Spleen (tissue), 11 donors: Measurements from ENCODE around the gene PRKCB. TPM values are rescaled to one million over a fixed set of nuclear protein-coding genes. Genes with fewer than 3 reads are reported as not detected.

Source experiments
- DNase-seq: peaks from one replicate; pipeline ENCODE4 v3.0.0-alpha.2; 2020
- H3K27ac ChIP-seq, 8 donors: fragments of 200-600 bp; sonication (generic) in 7 of 8; 1 replicate in 4 of 8; 2 replicates in 4 of 8; pipeline versions ENCODE4 v1.5.0 to v1.8.0; 2016 to 2021; ENCODE audit warnings: inconsistent platforms in 4 of 8, mild to moderate bottlenecking in 4 of 8, moderate library complexity in 1 of 8
- H3K27me3 ChIP-seq, 7 donors: fragments of 200-600 bp; sonication (generic) in 6 of 7; replicated peaks in 1 of 7; 1 replicate in 4 of 7; 2 replicates in 3 of 7; pipeline versions ENCODE4 v1.5.0 to v1.8.0; 2016 to 2021; ENCODE audit warnings: inconsistent platforms in 3 of 7, mild to moderate bottlenecking in 1 of 7
- H3K36me3 ChIP-seq, 6 donors: fragments of 200-600 bp; sonication (generic) in 5 of 6; 1 replicate in 4 of 6; 2 replicates in 2 of 6; pipeline versions ENCODE4 v1.5.0 to v1.8.0; 2016 to 2021; ENCODE audit warnings: inconsistent platforms in 2 of 6
- H3K4me1 ChIP-seq, 6 donors: fragments of 200-600 bp; sonication (generic) in 5 of 6; 1 replicate in 3 of 6; 2 replicates in 3 of 6; pipeline versions ENCODE4 v1.5.0 to v1.8.0; 2016 to 2021; ENCODE audit warnings: inconsistent platforms in 3 of 6
- H3K4me3 ChIP-seq, 8 donors: fragments of 200-600 bp; sonication (generic) in 7 of 8; 1 replicate in 4 of 8; 2 replicates in 4 of 8; pipeline versions ENCODE4 v1.5.0 to v1.8.0; 2016 to 2021; ENCODE audit warnings: inconsistent platforms in 4 of 8, mild to moderate bottlenecking in 4 of 8, moderate library complexity in 2 of 8
- H3K9me3 ChIP-seq, 8 donors: fragments of 200-600 bp; sonication (generic) in 7 of 8; 1 replicate in 4 of 8; 2 replicates in 4 of 8; pipeline versions ENCODE4 v1.5.0 to v1.8.0; 2016 to 2021; ENCODE audit warnings: inconsistent platforms in 4 of 8
- POLR2A ChIP-seq, 3 donors: fragments of 450-650 bp; IDR thresholded peaks; one replicate each; pipeline ENCODE4 v1.5.1; 2017; ENCODE audit warnings: antibody characterized with exemption in 3 of 3, mild to moderate bottlenecking in 1 of 3
- POLR2AphosphoS5 ChIP-seq, 3 donors: sonication (generic); formaldehyde crosslinking; IDR thresholded peaks; one replicate each; pipeline ENCODE4 v1.5.1; 2017; ENCODE audit warnings: antibody characterized with exemption in 3 of 3
- WGBS, 5 donors: extraction: QIAGEN DNeasy Blood & Tissue Kit in 3 of 5; methylation state at CpG; one replicate each; pipeline versions ENCODE4 v1.1.5 to v1.1.7; 2013 to 2018; 5-methylcytosine and 5-hydroxymethylcytosine counted together
- intact Hi-C: fragments of 100-400 bp; cut with DNase I; formaldehyde crosslinking; loops from one replicate; pipeline ENCODE4 v1.15.0; 2023; ENCODE audit warnings: low total_unique reads
- polyA plus RNA-seq, 3 donors: library from polyadenylated mRNA; stranded (reverse); fragments of 200-250 nt; gene quantifications; one replicate each; pipeline ENCODE4 v1.2.1, GENCODE V29; 2013
- total RNA-seq, 7 donors: library from RNA; depleted of rRNA in 3 of 7; stranded (reverse); fragments of >200 nt in 3 of 7; fragmentation: NEBNext Ultra II Directional in 4 of 7; extraction: Animal tissue kit (Norgen Biotek cat#: 25700) in 4 of 7; gene quantifications; one replicate each; pipeline versions ENCODE4 v1.1.0 to v1.2.1, GENCODE V29; 2016 to 2021
- TF ChIP-seq, protein P1 (sequence below), 11 experiments: fragments of 200-600 bp in 7 of 11; fragments of 450-650 bp in 4 of 11; sonication (generic) in 4 of 11; IDR thresholded peaks in 8 of 11; conservative IDR thresholded peaks in 3 of 11; 1 replicate in 7 of 11; 2 replicates in 4 of 11; pipeline versions ENCODE4 v1.4.0 to v1.8.0; 2016 to 2021; ENCODE audit warnings: antibody characterized with exemption in 11 of 11, inconsistent platforms in 4 of 11, mild to moderate bottlenecking in 1 of 11
- donor health status: healthy with polysubstance abuse.
- donor health status: DM: no; HTN: no; CAD: no; lungs with moderate emphysema.
- donor health status: DM: no; HTN: no; CAD: no.
- donor health status: Bipolar disorder and iron deficiency.
- donor health status: healthy.
- donor health status: DM: no; HTN: no; CAD: no.
- donor health status: DM: yes; HTN: yes; CAD: no.

PRKCB gene
- total and polyA plus RNA-seq, 10 donors: 33.8 to 284 (median 182) TPM

DNA sequence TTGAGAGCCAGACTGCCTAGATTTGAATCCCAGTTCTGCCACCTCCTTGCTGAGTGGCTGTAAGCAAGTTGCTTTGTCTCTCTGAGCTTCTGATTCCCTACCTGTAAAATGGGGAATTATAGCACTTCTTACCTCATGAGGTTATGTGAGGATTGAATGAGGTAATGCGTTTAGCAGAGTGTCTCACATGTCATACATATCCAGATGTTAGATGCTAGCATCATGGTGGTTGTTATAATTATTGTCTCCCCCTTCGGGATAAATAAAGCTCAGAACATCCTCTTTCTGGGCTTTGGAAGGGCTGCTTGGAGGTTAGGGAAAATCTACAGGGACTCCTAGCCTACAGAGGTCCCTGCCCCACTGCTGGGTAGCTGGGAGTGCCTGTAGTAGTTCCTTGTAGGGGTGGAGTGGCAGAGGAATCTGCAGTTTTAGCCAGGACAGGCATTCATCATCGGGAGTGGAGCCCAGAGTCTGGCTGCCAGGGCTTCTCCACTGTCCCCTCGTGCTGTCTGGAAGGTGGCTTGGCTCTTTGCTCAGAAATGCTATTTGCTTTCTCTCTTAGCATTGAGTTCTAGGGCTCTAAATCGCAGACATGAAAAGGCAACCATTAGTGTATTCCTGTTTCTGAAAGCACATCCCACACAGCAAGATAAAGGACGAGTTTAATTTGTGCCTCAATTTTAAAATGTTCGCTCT is 282.5 kb downstream of the PRKCB start:
- DNase-seq: no peak
- WGBS, 5 donors: 86 to 91% (median 89%) methylated on average over 7 of the region's 7 CpGs
- intact Hi-C loops: no loop called here
- no peak overlapping the region for H3K27ac ChIP-seq
- peaks cover 0 to 93% (median 16%) of the 10 kb centered on the region in 6 donors for H3K36me3 ChIP-seq
- H3K9me3 ChIP-seq: no peaks in the 10 kb centered on the region
- H3K27me3 ChIP-seq: no peaks in the 10 kb centered on the region
- TF ChIP-seq, protein P1, sequence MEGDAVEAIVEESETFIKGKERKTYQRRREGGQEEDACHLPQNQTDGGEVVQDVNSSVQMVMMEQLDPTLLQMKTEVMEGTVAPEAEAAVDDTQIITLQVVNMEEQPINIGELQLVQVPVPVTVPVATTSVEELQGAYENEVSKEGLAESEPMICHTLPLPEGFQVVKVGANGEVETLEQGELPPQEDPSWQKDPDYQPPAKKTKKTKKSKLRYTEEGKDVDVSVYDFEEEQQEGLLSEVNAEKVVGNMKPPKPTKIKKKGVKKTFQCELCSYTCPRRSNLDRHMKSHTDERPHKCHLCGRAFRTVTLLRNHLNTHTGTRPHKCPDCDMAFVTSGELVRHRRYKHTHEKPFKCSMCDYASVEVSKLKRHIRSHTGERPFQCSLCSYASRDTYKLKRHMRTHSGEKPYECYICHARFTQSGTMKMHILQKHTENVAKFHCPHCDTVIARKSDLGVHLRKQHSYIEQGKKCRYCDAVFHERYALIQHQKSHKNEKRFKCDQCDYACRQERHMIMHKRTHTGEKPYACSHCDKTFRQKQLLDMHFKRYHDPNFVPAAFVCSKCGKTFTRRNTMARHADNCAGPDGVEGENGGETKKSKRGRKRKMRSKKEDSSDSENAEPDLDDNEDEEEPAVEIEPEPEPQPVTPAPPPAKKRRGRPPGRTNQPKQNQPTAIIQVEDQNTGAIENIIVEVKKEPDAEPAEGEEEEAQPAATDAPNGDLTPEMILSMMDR (IDR thresholded peaks at IDR 0.05 in 8 of 11, conservative IDR thresholded peaks at IDR 0.05 in 3 of 11): no peak
- TF ChIP-seq POLR2AphosphoS5 (IDR thresholded peaks at IDR 0.05): no peak
- TF ChIP-seq POLR2A (IDR thresholded peaks at IDR 0.05): no peak
- peaks cover 0 to 15% (median 0%) of the 10 kb centered on the region in 6 donors for H3K4me1 ChIP-seq
- H3K4me3 ChIP-seq: no peak overlapping the region

DNA sequence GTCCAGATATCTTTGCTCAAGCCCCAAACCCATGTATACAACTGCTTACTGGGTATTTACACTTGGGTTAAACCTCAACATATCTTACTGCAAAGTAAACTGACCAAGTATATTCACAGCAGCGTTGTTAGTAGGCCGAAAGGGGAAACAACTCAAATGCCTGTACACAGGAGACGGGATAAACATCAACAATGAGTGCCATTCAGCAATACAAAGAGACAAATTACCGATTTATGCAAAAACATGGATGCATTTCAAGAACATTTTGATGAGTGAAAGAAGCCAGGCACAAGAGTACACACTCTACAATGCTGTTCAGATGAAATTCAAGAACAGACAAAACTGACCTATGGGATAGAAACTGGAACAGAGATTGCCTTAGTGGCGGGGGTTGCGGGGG is 284.0 kb downstream of the PRKCB start:
- Histone ChIP-seq H3K4me1 (peaks cover 0 to 15% (median 0%) of the 10 kb centered on the region in 6 donors), H3K36me3 (peaks cover 0 to 93% (median 26%) of the 10 kb centered on the region in 6 donors), H3K27me3 (no peaks in the 10 kb centered on the region), H3K9me3 (no peaks in the 10 kb centered on the region), H3K4me3 (no peak overlapping the region), H3K27ac (no peak overlapping the region)
- intact Hi-C loops: no loop called here
- no peak for TF ChIP-seq POLR2A (IDR thresholded peaks at IDR 0.05)
- TF ChIP-seq, protein P1 (IDR thresholded peaks at IDR 0.05 in 8 of 11, conservative IDR thresholded peaks at IDR 0.05 in 3 of 11): no peak
- no peak for TF ChIP-seq POLR2AphosphoS5 (IDR thresholded peaks at IDR 0.05)
- DNase-seq: no peak
- WGBS, 5 donors: 95 to 97% (median 96%) methylated on average over 6 of the region's 6 CpGs

DNA sequence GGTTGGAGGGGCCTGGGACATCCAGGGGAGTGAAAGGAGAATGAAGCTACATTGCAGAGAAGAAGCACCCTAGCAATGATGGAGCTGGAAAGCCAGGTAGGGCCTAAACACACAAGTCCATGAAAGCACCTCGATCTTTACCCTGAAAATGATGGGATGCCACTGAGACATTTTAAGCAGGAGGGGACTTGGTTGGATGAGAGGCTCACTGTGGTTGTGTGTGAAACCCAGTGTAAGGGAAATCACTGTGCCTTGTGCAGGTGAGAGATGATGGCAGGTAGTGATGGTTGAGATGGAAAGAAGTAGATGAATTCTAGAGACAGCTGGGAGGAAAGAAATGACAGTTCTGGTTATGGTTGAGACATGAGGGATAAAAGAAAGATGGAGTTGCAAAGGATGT is 287.5 kb downstream of the PRKCB start:
- H3K4me1 ChIP-seq: no peaks in the 10 kb centered on the region
- WGBS, 5 donors: 80 to 100% (median 100%) methylated on average over 1 of the region's 1 CpG
- H3K9me3 ChIP-seq: no peaks in the 10 kb centered on the region
- peaks cover 0 to 96% (median 43%) of the 10 kb centered on the region in 6 donors for H3K36me3 ChIP-seq
- no peak overlapping the region for H3K4me3 ChIP-seq
- TF ChIP-seq POLR2AphosphoS5 (IDR thresholded peaks at IDR 0.05): no peak
- TF ChIP-seq, protein P1 (IDR thresholded peaks at IDR 0.05 in 8 of 11, conservative IDR thresholded peaks at IDR 0.05 in 3 of 11): no peak
- TF ChIP-seq POLR2A (IDR thresholded peaks at IDR 0.05): no peak
- intact Hi-C loops: no loop called here
- no peaks in the 10 kb centered on the region for H3K27me3 ChIP-seq
- no peak for DNase-seq
- no peak overlapping the region for H3K27ac ChIP-seq

DNA sequence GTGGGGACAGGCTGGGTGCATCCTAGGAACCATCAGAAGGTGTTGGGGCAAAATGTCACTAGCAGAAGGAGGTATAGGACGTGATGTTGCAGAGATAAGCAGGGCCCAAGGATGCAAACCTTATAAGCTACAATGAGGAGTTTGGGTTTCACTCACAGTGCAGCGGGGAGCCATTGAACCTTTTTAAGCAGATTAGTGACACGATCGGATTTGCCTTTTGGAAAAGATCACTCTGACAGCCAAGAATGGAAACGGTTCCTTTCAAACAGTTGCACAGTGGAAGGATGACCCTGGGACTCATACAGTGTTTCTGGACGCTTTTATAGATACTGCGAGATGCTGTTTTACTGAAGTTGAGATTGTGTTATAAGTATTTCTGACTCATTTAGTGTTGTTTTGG is 288.5 kb downstream of the PRKCB start:
- peaks cover 0 to 100% (median 46%) of the 10 kb centered on the region in 6 donors for H3K36me3 ChIP-seq
- intact Hi-C loops: no loop called here
- no peaks in the 10 kb centered on the region for H3K9me3 ChIP-seq
- no peak for DNase-seq
- no peak overlapping the region for H3K4me3 ChIP-seq
- no peaks in the 10 kb centered on the region for H3K27me3 ChIP-seq
- WGBS, 5 donors: 80 to 93% (median 88%) methylated on average over 7 of the region's 7 CpGs
- no peak overlapping the region for H3K27ac ChIP-seq
- no peaks in the 10 kb centered on the region for H3K4me1 ChIP-seq
- TF ChIP-seq POLR2A (IDR thresholded peaks at IDR 0.05) (no peak), POLR2AphosphoS5 (IDR thresholded peaks at IDR 0.05) (no peak)
- TF ChIP-seq, protein P1 (IDR thresholded peaks at IDR 0.05 in 8 of 11, conservative IDR thresholded peaks at IDR 0.05 in 3 of 11): no peak
